HL-60 (cell line): ENCODE results near the gene PROSER2.

Experiments used
- CTCF ChIP-seq: IDR thresholded peaks from one replicate; pipeline ENCODE4 v1.5.1; 2011; ENCODE audit warnings: low read length, control low read depth, inconsistent platforms; ENCODE audit not compliant: insufficient read depth
- GABPA ChIP-seq: IDR thresholded peaks from 2 replicates; pipeline ENCODE4 v1.6.1; 2012; ENCODE audit warnings: low read depth
- POLR2AphosphoS5 ChIP-seq: IDR thresholded peaks from 2 replicates; pipeline ENCODE4 v1.6.1; 2012; ENCODE audit warnings: low read depth
- REST ChIP-seq: IDR thresholded peaks from 2 replicates; pipeline ENCODE4 v1.6.1; 2012; ENCODE audit warnings: low read depth; ENCODE audit not compliant: insufficient replicate concordance
- SPI1 ChIP-seq: IDR thresholded peaks from 2 replicates; pipeline ENCODE4 v1.6.1; 2012; ENCODE audit warnings: low read depth, mild to moderate bottlenecking, borderline replicate concordance

- TF ChIP-seq CTCF (no peak), POLR2AphosphoS5 (no peak), GABPA (no peak), REST (no peak), SPI1 (no peak)
These were observed 68.8 kb downstream of the PROSER2 start for GRCh38 chr10:11891776-11892486.
